A673 (cell line): Measurements from ENCODE around the gene CCDC149.

Experiments used
- EZH2 ChIP-seq: fragments of 200-600 bp; sonication (generic); IDR thresholded peaks from 2 replicates; pipeline ENCODE4 v1.6.1; 2017; ENCODE audit warnings: borderline replicate concordance, low read depth, mild to moderate bottlenecking, mixed read lengths, antibody characterized with exemption, low read length; ENCODE audit not compliant: poor library complexity, severe bottlenecking
- TF ChIP-seq, protein P1 (sequence below): fragments of 300-800, 200-600 bp; sonication (generic); conservative IDR thresholded peaks from 2 replicates; pipeline ENCODE4 v1.5.1; 2017; ENCODE audit warnings: low read depth, mild to moderate bottlenecking, antibody characterized with exemption, low read length, moderate library complexity, mixed read lengths

- TF ChIP-seq, protein P1, sequence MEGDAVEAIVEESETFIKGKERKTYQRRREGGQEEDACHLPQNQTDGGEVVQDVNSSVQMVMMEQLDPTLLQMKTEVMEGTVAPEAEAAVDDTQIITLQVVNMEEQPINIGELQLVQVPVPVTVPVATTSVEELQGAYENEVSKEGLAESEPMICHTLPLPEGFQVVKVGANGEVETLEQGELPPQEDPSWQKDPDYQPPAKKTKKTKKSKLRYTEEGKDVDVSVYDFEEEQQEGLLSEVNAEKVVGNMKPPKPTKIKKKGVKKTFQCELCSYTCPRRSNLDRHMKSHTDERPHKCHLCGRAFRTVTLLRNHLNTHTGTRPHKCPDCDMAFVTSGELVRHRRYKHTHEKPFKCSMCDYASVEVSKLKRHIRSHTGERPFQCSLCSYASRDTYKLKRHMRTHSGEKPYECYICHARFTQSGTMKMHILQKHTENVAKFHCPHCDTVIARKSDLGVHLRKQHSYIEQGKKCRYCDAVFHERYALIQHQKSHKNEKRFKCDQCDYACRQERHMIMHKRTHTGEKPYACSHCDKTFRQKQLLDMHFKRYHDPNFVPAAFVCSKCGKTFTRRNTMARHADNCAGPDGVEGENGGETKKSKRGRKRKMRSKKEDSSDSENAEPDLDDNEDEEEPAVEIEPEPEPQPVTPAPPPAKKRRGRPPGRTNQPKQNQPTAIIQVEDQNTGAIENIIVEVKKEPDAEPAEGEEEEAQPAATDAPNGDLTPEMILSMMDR, result no peak
- no peak for TF ChIP-seq EZH2
These were observed 10.2 kb upstream of the CCDC149 start for GRCh38 chr4:24923002-24923401.
